ENCODE results near the gene PAK1.

PAK1 gene

GRCh38 chr11:77416357-77416756 lies 57.5 kb downstream of the PAK1 start:
- ChIA-PET CTCF (interaction anchor here (1.1 to 1.2 kb wide), 4 partner anchors 10 to 54 kb away, joined by 3 to 4 read pairs (median 3); no protein-coding TSS in a partner anchor), POLR2A (no interaction called here)
- no peak for TF ChIP-seq CTCF (IDR thresholded peaks at IDR 0.05; ENCODE audit: control extremely low read depth, extremely low read depth, low read depth, missing control alignments)
- DNase-seq (ENCODE audit: extremely low spot score), result no peak

- peak; percentile 27 for TF ChIP-seq CTCF (IDR thresholded peaks at IDR 0.05; ENCODE audit: control extremely low read depth, extremely low read depth, low read depth, missing control alignments)
These were observed 59.9 kb downstream of the PAK1 start for GRCh38 chr11:77413850-77414460.

GRCh38 chr11:77412814-77413213 lies 61.1 kb downstream of the PAK1 start:
- ChIA-PET CTCF (interaction anchor here (1.6 to 4.0 kb wide), 7 partner anchors 10 to 58 kb away, joined by 3 to 18 read pairs (median 7); no protein-coding TSS in a partner anchor), POLR2A (no interaction called here)
- TF ChIP-seq CTCF (IDR thresholded peaks at IDR 0.05; ENCODE audit: control extremely low read depth, extremely low read depth, low read depth, missing control alignments), result no peak
- no peak for DNase-seq (ENCODE audit: extremely low spot score)

More at GRCh38 chr11:77413850-77414460, 59.9 kb downstream of the PAK1 start:
- ChIA-PET POLR2A (no interaction called here), CTCF (interaction anchor here (0.6 to 4.0 kb wide), 6 partner anchors 10 to 57 kb away, joined by 3 to 18 read pairs (median 5); no protein-coding TSS in a partner anchor)
- DNase-seq (ENCODE audit: extremely low spot score), result no peak

- ChIA-PET CTCF (interaction anchor here (0.7 to 4.0 kb wide), 16 partner anchors 8 to 136 kb away, joined by 3 to 18 read pairs (median 5); partner anchors contain the start of gene PAK1), POLR2A (interaction anchor here (0.6 to 1.5 kb wide), 3 partner anchors 15 to 23 kb away, joined by 3 to 5 read pairs (median 3); no protein-coding TSS in a partner anchor)
- DNase-seq (ENCODE audit: extremely low spot score), result peak; percentile 83
- peak; percentile 32 for TF ChIP-seq CTCF (IDR thresholded peaks at IDR 0.05; ENCODE audit: control extremely low read depth, extremely low read depth, low read depth, missing control alignments)
These were observed 62.0 kb downstream of the PAK1 start for GRCh38 chr11:77411717-77412441.

- peak; percentile 28 for DNase-seq (ENCODE audit: extremely low spot score)
- ChIA-PET CTCF (interaction anchor here (0.7 to 4.0 kb wide), 16 partner anchors 9 to 285 kb away, joined by 3 to 18 read pairs (median 5); partner anchors contain the start of gene PAK1), POLR2A (interaction anchor here (0.9 to 1.5 kb wide), 2 partner anchors 14 to 21 kb away, joined by 3 read pairs; no protein-coding TSS in a partner anchor)
- no peak for TF ChIP-seq CTCF (IDR thresholded peaks at IDR 0.05; ENCODE audit: control extremely low read depth, extremely low read depth, low read depth, missing control alignments)
These were observed 62.7 kb downstream of the PAK1 start for GRCh38 chr11:77411137-77411707.
